Measurements from ENCODE around the gene JHY. TPM values are rescaled to one million over a fixed set of nuclear protein-coding genes. Genes with fewer than 3 reads are reported as not detected.
"Not testable (repeated sequence)": the region's sequence is repeated elsewhere in the genome, so short reads cannot be mapped to it uniquely, and the experiment has no call there.

The JHY gene
- polyA plus RNA-seq, 2 donors = 0.77 to 0.82 TPM

- H3K9me3 ChIP-seq (ENCODE audit: control insufficient read depth in 2 of 2, insufficient read depth in 1 of 2, low read depth in 1 of 2, low read length in 1 of 2) = no peaks in the 10 kb centered on the region
- no peaks in the 10 kb centered on the region for H3K27me3 ChIP-seq (ENCODE audit: control insufficient read depth in 1 of 2, insufficient read depth in 2 of 2, low read length in 2 of 2)
- no peak overlapping the region for H3K4me3 ChIP-seq (ENCODE audit: low read depth in 1 of 2, low read length in 2 of 2)
- no peaks in the 10 kb centered on the region for H3K4me1 ChIP-seq (ENCODE audit: control insufficient read depth in 2 of 2, insufficient read depth in 2 of 2, low read length in 1 of 2)
- H3K36me3 ChIP-seq (ENCODE audit: control insufficient read depth in 2 of 2, insufficient read depth in 2 of 2, low read length in 1 of 2) = no peaks in the 10 kb centered on the region
- WGBS, 2 donors = 71 to 76% methylated on average over 12 of the region's 12 CpGs
- H3K27ac ChIP-seq (ENCODE audit: low read depth in 2 of 2, low read length in 1 of 2) = no peak overlapping the region
Observed at GRCh38 chr11:122851366-122851966, 31.1 kb upstream of the JHY start.

GRCh38 chr11:122852074-122852795 is 30.3 kb upstream of the JHY start:
- 72% methylated on average over 10 of the region's 10 CpGs for WGBS, 2 donors
- Histone ChIP-seq H3K9me3 (ENCODE audit: control insufficient read depth in 2 of 2, insufficient read depth in 1 of 2, low read depth in 1 of 2, low read length in 1 of 2) (no peaks in the 10 kb centered on the region), H3K27me3 (ENCODE audit: control insufficient read depth in 1 of 2, insufficient read depth in 2 of 2, low read length in 2 of 2) (no peaks in the 10 kb centered on the region), H3K36me3 (ENCODE audit: control insufficient read depth in 2 of 2, insufficient read depth in 2 of 2, low read length in 1 of 2) (no peaks in the 10 kb centered on the region), H3K4me3 (ENCODE audit: low read depth in 1 of 2, low read length in 2 of 2) (no peak overlapping the region), H3K27ac (ENCODE audit: low read depth in 2 of 2, low read length in 1 of 2) (no peak overlapping the region), H3K4me1 (ENCODE audit: control insufficient read depth in 2 of 2, insufficient read depth in 2 of 2, low read length in 1 of 2) (no peaks in the 10 kb centered on the region)

- 90 to 91% methylated on average over 5 of the region's 5 CpGs for WGBS, 2 donors
Observed at GRCh38 chr11:122852796-122853160, 29.8 kb upstream of the JHY start.

GRCh38 chr11:122853261-122853660 is 29.3 kb upstream of the JHY start:
- Histone ChIP-seq H3K36me3 (ENCODE audit: control insufficient read depth in 2 of 2, insufficient read depth in 2 of 2, low read length in 1 of 2) (no peaks in the 10 kb centered on the region), H3K9me3 (ENCODE audit: control insufficient read depth in 2 of 2, insufficient read depth in 1 of 2, low read depth in 1 of 2, low read length in 1 of 2) (no peaks in the 10 kb centered on the region), H3K4me3 (ENCODE audit: low read depth in 1 of 2, low read length in 2 of 2) (no peak overlapping the region), H3K27me3 (ENCODE audit: control insufficient read depth in 1 of 2, insufficient read depth in 2 of 2, low read length in 2 of 2) (no peaks in the 10 kb centered on the region), H3K27ac (ENCODE audit: low read depth in 2 of 2, low read length in 1 of 2) (no peak overlapping the region), H3K4me1 (ENCODE audit: control insufficient read depth in 2 of 2, insufficient read depth in 2 of 2, low read length in 1 of 2) (no peaks in the 10 kb centered on the region)
- 89% methylated on average over 11 of the region's 11 CpGs for WGBS, 2 donors

More at GRCh38 chr11:122852796-122853160, 29.8 kb upstream of the JHY start:
- Histone ChIP-seq H3K27ac (ENCODE audit: low read depth in 2 of 2, low read length in 1 of 2) (no peak overlapping the region), H3K9me3 (ENCODE audit: control insufficient read depth in 2 of 2, insufficient read depth in 1 of 2, low read depth in 1 of 2, low read length in 1 of 2) (no peaks in the 10 kb centered on the region), H3K36me3 (ENCODE audit: control insufficient read depth in 2 of 2, insufficient read depth in 2 of 2, low read length in 1 of 2) (no peaks in the 10 kb centered on the region), H3K4me1 (ENCODE audit: control insufficient read depth in 2 of 2, insufficient read depth in 2 of 2, low read length in 1 of 2) (no peaks in the 10 kb centered on the region), H3K4me3 (ENCODE audit: low read depth in 1 of 2, low read length in 2 of 2) (no peak overlapping the region), H3K27me3 (ENCODE audit: control insufficient read depth in 1 of 2, insufficient read depth in 2 of 2, low read length in 2 of 2) (no peaks in the 10 kb centered on the region)

GRCh38 chr11:122853971-122854446 is 28.6 kb upstream of the JHY start:
- no peaks in the 10 kb centered on the region for H3K9me3 ChIP-seq (ENCODE audit: control insufficient read depth in 2 of 2, insufficient read depth in 1 of 2, low read depth in 1 of 2, low read length in 1 of 2)
- H3K27ac ChIP-seq (ENCODE audit: low read depth in 2 of 2, low read length in 1 of 2) = no peak overlapping the region
- H3K36me3 ChIP-seq (ENCODE audit: control insufficient read depth in 2 of 2, insufficient read depth in 2 of 2, low read length in 1 of 2) = no peaks in the 10 kb centered on the region
- H3K4me3 ChIP-seq (ENCODE audit: low read depth in 1 of 2, low read length in 2 of 2) = no peak overlapping the region
- WGBS, 2 donors = 33 to 36% methylated on average over 3 of the region's 3 CpGs
- no peaks in the 10 kb centered on the region for H3K27me3 ChIP-seq (ENCODE audit: control insufficient read depth in 1 of 2, insufficient read depth in 2 of 2, low read length in 2 of 2)
- H3K4me1 ChIP-seq (ENCODE audit: control insufficient read depth in 2 of 2, insufficient read depth in 2 of 2, low read length in 1 of 2) = no peaks in the 10 kb centered on the region

- H3K36me3 ChIP-seq (ENCODE audit: control insufficient read depth in 2 of 2, insufficient read depth in 2 of 2, low read length in 1 of 2) = no peaks in the 10 kb centered on the region
- no peaks in the 10 kb centered on the region for H3K27me3 ChIP-seq (ENCODE audit: control insufficient read depth in 1 of 2, insufficient read depth in 2 of 2, low read length in 2 of 2)
- 41 to 60% methylated on average over 3 of the region's 3 CpGs for WGBS, 2 donors
Observed at GRCh38 chr11:122861631-122862030, 20.9 kb upstream of the JHY start.

GRCh38 chr11:122862091-122862490 is 20.5 kb upstream of the JHY start:
- H3K27me3 ChIP-seq (ENCODE audit: control insufficient read depth in 1 of 2, insufficient read depth in 2 of 2, low read length in 2 of 2) = no peaks in the 10 kb centered on the region
- no peaks in the 10 kb centered on the region for H3K36me3 ChIP-seq (ENCODE audit: control insufficient read depth in 2 of 2, insufficient read depth in 2 of 2, low read length in 1 of 2)
- H3K27ac ChIP-seq (ENCODE audit: low read depth in 2 of 2, low read length in 1 of 2) = no peak overlapping the region
- H3K4me3 ChIP-seq (ENCODE audit: low read depth in 1 of 2, low read length in 2 of 2) = no peak overlapping the region
- no peaks in the 10 kb centered on the region for H3K4me1 ChIP-seq (ENCODE audit: control insufficient read depth in 2 of 2, insufficient read depth in 2 of 2, low read length in 1 of 2)
- WGBS, 2 donors = 69 to 94% methylated on average over 1 of the region's 1 CpG
- H3K9me3 ChIP-seq (ENCODE audit: control insufficient read depth in 2 of 2, insufficient read depth in 1 of 2, low read depth in 1 of 2, low read length in 1 of 2) = no peaks in the 10 kb centered on the region

More at GRCh38 chr11:122861631-122862030, 20.9 kb upstream of the JHY start:
- Histone ChIP-seq H3K9me3 (ENCODE audit: control insufficient read depth in 2 of 2, insufficient read depth in 1 of 2, low read depth in 1 of 2, low read length in 1 of 2) (no peaks in the 10 kb centered on the region), H3K27ac (ENCODE audit: low read depth in 2 of 2, low read length in 1 of 2) (no peak overlapping the region), H3K4me3 (ENCODE audit: low read depth in 1 of 2, low read length in 2 of 2) (no peak overlapping the region), H3K4me1 (ENCODE audit: control insufficient read depth in 2 of 2, insufficient read depth in 2 of 2, low read length in 1 of 2) (no peaks in the 10 kb centered on the region)

- H3K36me3 ChIP-seq (ENCODE audit: control insufficient read depth in 2 of 2, insufficient read depth in 2 of 2, low read length in 1 of 2); H3K27me3 ChIP-seq (ENCODE audit: control insufficient read depth in 1 of 2, insufficient read depth in 2 of 2, low read length in 2 of 2); H3K9me3 ChIP-seq (ENCODE audit: control insufficient read depth in 2 of 2, insufficient read depth in 1 of 2, low read depth in 1 of 2, low read length in 1 of 2); H3K4me3 ChIP-seq (ENCODE audit: low read depth in 1 of 2, low read length in 2 of 2); H3K4me1 ChIP-seq (ENCODE audit: control insufficient read depth in 2 of 2, insufficient read depth in 2 of 2, low read length in 1 of 2); H3K27ac ChIP-seq (ENCODE audit: low read depth in 2 of 2, low read length in 1 of 2): not testable (repeated sequence)
- WGBS, 2 donors = 67 to 81% methylated on average over 1 of the region's 1 CpG
Observed at GRCh38 chr11:122863154-122863553, 19.4 kb upstream of the JHY start.

- WGBS, 2 donors = 30 to 32% methylated on average over 7 of the region's 7 CpGs
- H3K27me3 ChIP-seq (ENCODE audit: control insufficient read depth in 1 of 2, insufficient read depth in 2 of 2, low read length in 2 of 2) = no peaks in the 10 kb centered on the region
- no peaks in the 10 kb centered on the region for H3K4me1 ChIP-seq (ENCODE audit: control insufficient read depth in 2 of 2, insufficient read depth in 2 of 2, low read length in 1 of 2)
- no peak overlapping the region for H3K27ac ChIP-seq (ENCODE audit: low read depth in 2 of 2, low read length in 1 of 2)
- H3K4me3 ChIP-seq (ENCODE audit: low read depth in 1 of 2, low read length in 2 of 2) = no peak overlapping the region
- H3K9me3 ChIP-seq (ENCODE audit: control insufficient read depth in 2 of 2, insufficient read depth in 1 of 2, low read depth in 1 of 2, low read length in 1 of 2) = no peaks in the 10 kb centered on the region
- H3K36me3 ChIP-seq (ENCODE audit: control insufficient read depth in 2 of 2, insufficient read depth in 2 of 2, low read length in 1 of 2) = no peaks in the 10 kb centered on the region
Observed at GRCh38 chr11:122863704-122864326, 18.7 kb upstream of the JHY start.
